GM21390 (cell line): Measurements from ENCODE around the gene ADCY2.

Experiments
- ATAC-seq: cut with Tn5 transposase; IDR thresholded peaks from one replicate; pipeline ENCODE4 v1.9.1; 2021; ENCODE audit not compliant: unreplicated experiment

Gene ADCY2

DNA sequence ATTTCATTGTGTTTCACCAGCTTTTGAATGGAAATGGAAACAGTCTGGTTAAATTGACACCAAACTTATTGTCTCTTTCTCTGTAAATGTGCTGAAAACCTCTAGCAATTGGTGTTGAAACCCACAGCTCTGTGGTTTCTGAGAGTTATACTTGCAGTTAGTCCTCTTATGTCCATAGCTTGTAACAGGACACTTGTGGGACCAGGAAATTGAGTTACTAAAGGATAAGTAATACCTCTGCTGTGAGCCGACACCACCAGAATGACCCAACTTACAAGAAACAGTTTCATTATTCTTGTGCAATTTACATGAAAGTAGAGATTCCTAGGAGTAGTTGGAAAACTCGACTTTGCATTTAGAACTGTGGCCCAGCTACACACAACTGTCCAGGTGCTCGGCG, 263.5 kb downstream of the ADCY2 start:
- no peak for ATAC-seq

DNA sequence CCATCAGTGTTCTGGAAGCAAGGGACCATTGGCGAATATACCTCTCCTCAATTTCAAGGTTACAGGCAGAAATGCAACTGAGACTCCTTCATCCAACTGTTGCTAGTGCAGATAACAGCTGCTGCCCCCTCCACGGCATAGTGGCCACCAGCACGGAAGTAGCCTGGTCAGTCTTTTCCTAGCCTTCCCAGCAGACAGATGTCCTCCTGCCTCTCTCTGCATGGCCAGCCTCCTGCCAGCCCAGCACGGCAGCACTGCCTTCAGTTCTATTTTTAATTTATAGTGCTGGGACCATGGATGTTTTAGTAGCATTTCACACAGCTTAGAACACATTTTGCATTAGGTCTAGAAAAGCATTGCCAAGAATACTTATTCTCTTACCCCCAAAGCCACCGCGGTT, 266.4 kb downstream of the ADCY2 start:
- ATAC-seq: no peak

DNA sequence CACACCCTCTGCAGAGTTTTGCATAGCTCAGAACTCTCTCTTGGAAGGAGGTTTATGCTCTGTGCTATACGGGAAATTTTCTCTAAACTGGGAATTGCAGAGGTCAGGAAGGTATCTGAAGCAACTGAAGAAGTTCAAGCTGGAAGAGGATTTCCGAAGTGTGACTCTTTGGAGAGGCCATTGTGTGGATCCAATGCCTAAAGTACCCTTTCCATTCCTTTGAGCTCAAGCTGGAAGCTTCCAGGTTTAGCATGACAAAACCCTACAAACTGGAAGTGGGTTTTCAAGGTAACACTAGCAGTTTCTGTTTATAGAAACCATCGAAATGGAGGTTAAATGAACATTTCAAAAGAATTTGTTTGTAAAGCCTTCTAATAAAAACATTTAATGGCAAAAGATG, 267.9 kb downstream of the ADCY2 start:
- ATAC-seq: no peak

DNA sequence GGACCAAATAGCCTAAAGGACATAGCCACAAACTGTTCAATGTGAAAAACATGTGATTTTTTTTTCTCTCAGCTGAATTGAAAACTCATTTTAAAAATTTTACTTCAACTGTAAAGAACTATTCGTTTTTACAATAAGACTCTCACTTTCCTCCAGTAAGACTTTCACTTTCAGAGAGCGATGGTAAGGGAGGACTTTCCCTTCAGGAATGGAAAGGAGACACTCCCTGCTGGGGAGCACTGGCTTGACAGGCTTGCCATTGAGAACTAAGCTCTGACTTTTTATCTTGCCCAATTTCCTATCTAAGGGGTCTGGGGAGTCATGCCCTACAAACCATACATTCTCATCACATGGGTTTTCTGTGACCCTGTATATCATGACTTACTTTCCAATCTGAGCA, 268.3 kb downstream of the ADCY2 start:
- ATAC-seq: no peak

DNA sequence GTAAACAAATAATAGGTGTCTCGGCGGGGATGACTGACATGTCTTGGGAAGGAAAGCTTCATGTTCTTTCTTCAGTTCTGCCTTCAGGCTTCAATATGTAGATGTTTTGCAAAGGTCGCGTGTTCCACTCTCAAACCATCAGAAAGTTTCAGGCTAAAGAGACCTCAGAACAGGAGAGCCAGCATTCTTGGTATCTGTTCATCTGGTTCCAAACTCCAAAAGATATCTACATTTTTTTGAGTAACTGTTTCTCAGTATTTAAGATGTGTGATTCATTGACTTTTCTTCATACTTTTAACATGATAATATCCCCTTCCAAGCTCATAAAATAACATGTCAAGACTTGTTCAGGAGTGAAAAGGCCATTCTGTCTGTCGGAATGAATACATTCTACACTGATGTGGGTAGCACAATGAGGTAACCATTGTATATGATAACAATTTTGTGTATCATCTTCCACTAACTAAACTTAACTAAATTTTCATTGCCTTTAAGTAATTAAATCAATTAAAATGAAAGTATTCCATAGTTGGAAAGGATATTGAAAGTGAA, 271.4 kb downstream of the ADCY2 start:
- no peak for ATAC-seq

- ATAC-seq: no peak
Measured at GRCh38 chr5:7668161-7668560, 272.2 kb downstream of the ADCY2 start.

- no peak for ATAC-seq
Measured at GRCh38 chr5:7668627-7669026, 272.7 kb downstream of the ADCY2 start.

DNA sequence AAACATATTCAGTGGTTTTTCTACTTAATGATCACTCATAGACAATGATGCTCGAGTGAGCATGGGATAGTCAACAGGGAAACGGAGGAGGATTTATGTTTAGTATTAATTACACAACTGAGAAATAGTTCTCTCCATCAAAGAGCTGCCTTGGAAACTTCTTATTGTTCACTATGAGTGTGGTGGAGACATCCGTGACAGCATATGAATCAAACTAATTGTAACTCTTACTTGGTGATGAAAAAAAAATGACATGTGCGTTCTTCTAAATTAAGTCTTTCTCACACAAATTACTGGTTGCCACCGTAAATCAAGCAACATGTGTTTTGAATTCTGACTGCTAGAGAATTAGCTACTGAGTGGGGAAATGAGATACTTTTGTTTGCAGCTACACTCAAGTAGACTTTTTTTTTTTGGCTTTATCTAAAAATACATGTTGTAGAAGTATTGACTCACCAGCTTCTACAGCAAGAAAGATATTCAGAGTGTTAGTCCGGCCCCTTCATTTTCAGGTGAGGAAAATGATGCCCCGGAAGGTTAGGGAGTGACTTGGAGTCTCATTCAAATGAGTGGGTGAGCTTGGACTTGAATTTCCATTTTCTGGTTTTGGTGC, 275.5 kb downstream of the ADCY2 start:
- no peak for ATAC-seq

DNA sequence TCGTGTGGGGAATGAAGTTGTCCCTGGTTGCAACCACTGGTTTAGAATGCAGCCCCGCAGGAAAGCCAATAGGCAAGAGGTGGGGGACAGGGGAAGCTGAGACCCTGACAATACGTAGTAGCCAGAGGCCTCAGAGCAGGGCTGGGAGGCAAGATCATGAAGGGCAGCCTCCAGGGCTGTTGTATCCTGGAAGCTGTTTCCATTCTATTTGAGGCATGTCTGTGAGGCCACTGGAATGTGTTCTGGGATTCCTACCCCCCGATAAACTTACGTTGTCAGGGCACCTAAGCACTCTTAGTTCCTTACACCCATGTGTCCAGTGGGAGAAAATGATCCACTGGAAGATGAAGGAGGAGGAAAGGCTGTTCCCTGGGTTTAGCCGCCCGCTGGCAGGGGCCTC, 277.7 kb downstream of the ADCY2 start:
- ATAC-seq: no peak

DNA sequence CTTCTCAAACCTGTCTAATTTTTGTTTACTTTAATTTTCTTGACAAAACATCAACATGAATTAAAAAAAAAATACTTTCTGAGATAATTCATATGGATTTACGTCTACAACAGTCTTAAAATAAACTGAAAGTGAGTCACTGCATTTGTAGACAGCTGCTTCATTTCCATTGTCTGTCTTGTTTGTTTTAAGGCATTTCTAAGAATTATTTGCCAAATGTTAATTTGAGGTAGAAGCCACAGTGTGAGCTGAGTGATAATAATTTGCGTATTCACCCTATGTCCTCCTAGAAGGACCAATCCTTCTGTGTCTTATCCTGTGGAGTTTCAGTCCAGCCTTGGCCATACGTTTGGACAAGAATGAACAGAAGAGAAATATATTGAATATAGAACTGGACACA, 280.5 kb downstream of the ADCY2 start:
- no peak for ATAC-seq

GRCh38 chr5:7678030-7678429, 282.1 kb downstream of the ADCY2 start:
- ATAC-seq: no peak

GRCh38 chr5:7679663-7680062, 283.7 kb downstream of the ADCY2 start:
- no peak for ATAC-seq

DNA sequence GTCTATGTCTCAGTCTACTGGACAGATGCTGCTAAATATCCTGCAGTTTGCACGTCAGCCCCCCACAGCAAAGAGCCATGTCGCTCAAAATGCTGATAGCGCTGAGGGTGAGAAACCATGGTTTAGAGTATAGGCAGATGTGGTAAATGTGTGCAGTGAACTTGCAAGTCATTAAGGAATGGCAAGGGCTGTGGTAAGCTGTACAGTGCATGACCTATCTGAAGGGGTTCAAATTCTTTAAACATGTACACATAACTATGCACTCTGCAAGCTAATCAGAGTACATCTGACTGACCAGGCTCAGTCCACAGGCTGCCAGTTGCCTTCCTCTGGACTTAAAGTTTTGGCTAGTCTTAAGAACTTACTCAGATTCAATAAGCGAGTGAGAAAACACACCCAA, 284.3 kb downstream of the ADCY2 start:
- no peak for ATAC-seq

DNA sequence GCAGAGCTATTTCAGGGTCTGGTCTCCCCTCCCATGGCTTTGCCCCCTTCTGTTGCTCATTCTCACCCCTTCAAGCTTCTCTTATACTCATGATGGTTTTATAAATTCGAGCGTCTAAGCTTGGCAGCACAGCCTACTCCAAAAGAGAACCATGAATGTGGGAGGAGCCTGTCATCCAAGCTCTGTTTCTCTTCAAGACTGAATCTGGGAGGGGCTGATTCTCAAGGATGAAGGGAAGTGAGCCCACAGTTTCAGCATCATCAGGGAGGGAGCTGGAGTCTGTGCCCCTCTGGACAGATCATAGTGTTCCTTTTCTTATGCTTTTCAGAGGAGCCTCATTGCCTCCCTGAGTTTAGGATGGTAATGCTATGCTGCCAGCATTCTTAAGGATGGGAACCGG, 286.4 kb downstream of the ADCY2 start:
- ATAC-seq: no peak

DNA sequence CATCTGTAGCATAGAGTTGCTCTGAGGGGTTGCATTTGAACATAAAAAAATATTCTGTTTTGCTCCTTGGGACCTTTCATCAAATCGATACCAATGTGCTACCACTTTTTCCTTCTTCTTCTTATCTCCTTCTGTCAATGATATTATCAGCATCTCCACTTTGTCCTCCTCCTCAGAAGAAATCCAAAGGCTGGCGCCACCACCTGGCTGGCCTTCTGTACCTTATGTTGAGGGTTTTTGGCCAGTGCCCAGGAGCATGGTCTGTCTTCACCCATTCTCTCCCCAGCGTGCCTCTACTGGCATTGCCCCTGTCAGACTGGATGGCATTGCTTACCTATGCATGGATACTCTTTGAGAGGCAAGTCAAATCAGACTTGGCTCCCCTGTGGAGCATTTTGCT, 287.8 kb downstream of the ADCY2 start:
- ATAC-seq: no peak

- no peak for ATAC-seq
Measured at GRCh38 chr5:7684826-7685225, 288.9 kb downstream of the ADCY2 start.

GRCh38 chr5:7686794-7687193, 290.9 kb downstream of the ADCY2 start:
- ATAC-seq: no peak

GRCh38 chr5:7690557-7690956, 294.6 kb downstream of the ADCY2 start:
- no peak for ATAC-seq

GRCh38 chr5:7705261-7705660, 309.3 kb downstream of the ADCY2 start:
- no peak for ATAC-seq

GRCh38 chr5:7705736-7706135, 309.8 kb downstream of the ADCY2 start:
- ATAC-seq: no peak

DNA sequence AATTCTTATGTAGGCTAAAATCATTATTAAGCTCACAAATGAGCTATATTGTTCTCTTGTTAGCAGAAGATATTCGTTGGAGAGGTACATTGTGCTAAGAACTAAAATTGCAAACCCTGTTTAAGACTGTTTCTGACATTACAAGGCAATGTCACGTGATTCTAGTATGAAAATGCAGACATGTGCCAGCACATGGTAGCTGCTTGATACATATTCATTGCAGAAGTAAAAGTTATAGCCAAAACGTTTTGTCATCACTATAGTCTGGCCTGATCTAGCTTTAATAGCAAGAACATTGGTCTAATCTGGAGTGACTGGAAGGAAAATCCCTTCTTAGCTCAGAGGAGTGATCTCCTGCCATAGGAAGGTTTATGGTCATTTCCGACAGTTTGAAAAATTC, 310.3 kb downstream of the ADCY2 start:
- no peak for ATAC-seq

- ATAC-seq: no peak
Measured at GRCh38 chr5:7714119-7714518, 318.2 kb downstream of the ADCY2 start.

DNA sequence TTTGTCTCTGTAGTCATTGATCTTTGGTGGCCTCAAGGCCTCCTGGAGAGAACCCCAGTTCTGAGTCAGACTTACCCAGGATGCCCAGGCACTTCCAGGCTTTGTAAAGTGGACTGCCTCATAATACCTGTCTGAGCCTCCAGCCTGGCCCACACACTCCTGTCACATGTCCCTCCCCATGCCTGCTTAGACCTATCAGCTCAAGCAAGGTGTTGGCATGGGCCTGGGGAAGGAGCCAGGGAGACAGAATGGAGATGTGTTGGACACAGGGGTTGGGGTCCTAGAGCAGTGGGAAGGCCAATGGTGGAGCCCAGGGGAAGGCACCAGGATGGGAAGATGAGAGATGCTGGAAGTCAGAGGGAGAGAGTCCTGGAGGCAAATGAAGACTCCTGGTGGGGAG, 318.8 kb downstream of the ADCY2 start:
- no peak for ATAC-seq
